PC-9 (cell line): ENCODE measurements around the gene LAGE3. TPM values are rescaled to one million over a fixed set of nuclear protein-coding genes. Genes with fewer than 3 reads are reported as not detected.

ENCODE experiments used
- BruUV-seq: library from RNA; stranded (reverse); fragments of 400-500 nt; replicated peaks from 2 replicates; lab custom pipeline; 2021; lab: Mats Ljungman, UMichigan
- CTCF ChIA-PET: fragments of 300-600 bp; sonication (Branson Sonifier 250); formaldehyde crosslinking; loops from one replicate; lab custom pipeline; 2022; ENCODE audit warnings: antibody characterized with exemption; lab: Charles Lee
- POLR2A ChIA-PET: fragments of 300-600 bp; sonication (Branson Sonifier 250); formaldehyde crosslinking; loops from one replicate; lab custom pipeline; 2022; ENCODE audit warnings: antibody characterized with exemption; ENCODE audit not compliant: unreplicated experiment; lab: Charles Lee
- DNase-seq, 2 experiments: peaks; one replicate each; pipeline versions ENCODE4 v3.0.0 to v3.0.0-alpha.2; 2015 to 2022; ENCODE audit warnings: mixed read lengths in 1 of 2
- H2AFZ ChIP-seq: fragments of 200-600 bp; sonication (generic); 2 replicates; pipeline ENCODE4 v1.8.1; 2017; ENCODE audit warnings: antibody characterized with exemption
- H3F3A ChIP-seq: fragments of 200-600 bp; sonication (generic); 2 replicates; pipeline ENCODE4 v1.8.1; 2017; ENCODE audit warnings: antibody characterized with exemption, mild to moderate bottlenecking, low read depth; ENCODE audit not compliant: insufficient read depth
- H3K27ac ChIP-seq: fragments of 200-600 bp; sonication (generic); 2 replicates; pipeline ENCODE4 v1.6.1; 2016; ENCODE audit warnings: mixed run types
- H3K27me3 ChIP-seq: fragments of 200-600 bp; sonication (generic); 2 replicates; pipeline ENCODE4 v1.6.1; 2016; ENCODE audit warnings: low read depth, mixed run types; ENCODE audit not compliant: insufficient read depth
- H3K36me3 ChIP-seq: fragments of 200-600 bp; sonication (generic); 2 replicates; pipeline ENCODE4 v1.6.1; 2016; ENCODE audit warnings: low read depth, mixed run types
- H3K4me1 ChIP-seq: fragments of 200-600 bp; sonication (generic); replicated peaks from 2 replicates; pipeline ENCODE4 v1.6.1; 2016; ENCODE audit warnings: mixed run types; ENCODE audit not compliant: insufficient read depth
- H3K4me2 ChIP-seq: fragments of 200-600 bp; sonication (generic); 2 replicates; pipeline ENCODE4 v1.6.1; 2017; ENCODE audit warnings: mixed run types
- H3K4me3 ChIP-seq: fragments of 200-600 bp; sonication (generic); 2 replicates; pipeline ENCODE4 v1.6.1; 2016; ENCODE audit warnings: mixed run types
- H3K79me2 ChIP-seq: fragments of 200-600 bp; sonication (generic); 2 replicates; pipeline ENCODE4 v1.6.1; 2017; ENCODE audit warnings: low read depth, mixed run types
- H3K9me2 ChIP-seq: fragments of 200-600 bp; sonication (generic); 2 replicates; pipeline ENCODE4 v1.8.1; 2017; ENCODE audit warnings: mild to moderate bottlenecking; ENCODE audit not compliant: insufficient read depth
- H3K9me3 ChIP-seq: fragments of 200-600 bp; sonication (generic); 2 replicates; pipeline ENCODE4 v1.8.1; 2016; ENCODE audit warnings: low read depth; ENCODE audit not compliant: insufficient read depth
- H4K20me1 ChIP-seq: fragments of 200-600 bp; sonication (generic); 2 replicates; pipeline ENCODE4 v1.8.1; 2017; ENCODE audit not compliant: insufficient read depth
- EZH2 ChIP-seq: fragments of 200-600 bp; sonication (generic); IDR thresholded peaks from 2 replicates; pipeline ENCODE4 v1.8.0; 2017; ENCODE audit warnings: antibody characterized with exemption, low read depth
- intact Hi-C: fragments of 100-400 bp; cut with micrococcal nuclease; formaldehyde crosslinking; loops from one replicate; pipeline ENCODE4 v1.10.0; 2022; ENCODE audit not compliant: unreplicated experiment
- total RNA-seq: library from RNA; stranded (reverse); gene quantifications from 2 replicates; pipeline ENCODE4 v1.2.3, GENCODE V29; 2021
- TF ChIP-seq, protein P1 (sequence below): fragments of 200-600 bp; sonication (generic); conservative IDR thresholded peaks from 2 replicates; pipeline ENCODE4 v1.6.1; 2017; ENCODE audit warnings: mixed run types, antibody characterized with exemption, mild to moderate bottlenecking, moderate library complexity

Gene LAGE3
- total RNA-seq, 1 experiment from 2014 or later, result 63.9 TPM

DNA sequence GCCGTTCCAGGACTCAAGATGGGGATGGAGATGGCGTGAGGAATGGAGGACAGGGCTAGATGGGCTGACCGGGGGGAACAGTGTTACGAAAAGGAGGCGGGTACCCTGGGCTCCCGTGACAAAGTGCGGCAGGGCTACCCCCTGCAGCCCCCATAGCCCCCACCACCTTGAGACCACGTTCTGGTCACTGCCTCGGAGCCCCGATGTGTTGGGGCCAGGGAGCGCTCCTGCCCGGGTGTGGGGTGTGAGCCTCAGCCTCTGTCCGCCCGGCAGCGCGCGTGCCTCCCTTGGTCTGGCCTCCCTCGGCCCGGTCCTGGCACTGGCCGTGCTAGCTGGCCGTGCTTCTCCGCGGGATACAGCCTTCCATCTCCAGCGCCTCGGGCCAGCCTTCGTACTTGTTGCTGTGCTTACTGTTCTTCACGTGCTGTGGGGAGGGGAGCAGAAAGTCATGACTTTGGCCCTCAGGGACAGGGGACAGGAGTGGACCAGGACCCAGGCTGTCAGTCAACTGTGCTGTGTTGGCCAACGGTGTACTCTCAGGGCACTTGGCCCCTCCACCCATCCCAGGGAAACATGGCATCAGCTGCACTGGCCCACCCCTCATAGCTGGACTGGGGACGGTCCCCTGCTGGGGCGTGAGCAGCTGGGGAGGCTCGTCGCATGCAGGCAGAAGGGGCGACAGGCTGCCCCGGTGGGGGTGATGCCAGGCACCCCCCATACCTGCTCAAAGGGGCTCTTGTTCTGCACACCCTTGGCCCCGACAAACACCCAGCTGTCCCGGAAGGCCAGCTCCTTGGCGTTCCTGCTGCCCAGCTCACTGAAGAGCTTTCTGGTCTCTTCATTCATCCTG is 27.6 kb upstream of the LAGE3 start:
- peak overlapping the region; percentile 59; the same call in 1 of the 2 replicates for H3K27ac ChIP-seq
- H3K9me2 ChIP-seq, result no peaks in the 10 kb centered on the region
- H3K4me2 ChIP-seq, result no peak overlapping the region; the same call in 1 of the 2 replicates
- H4K20me1 ChIP-seq, result no peaks in the 10 kb centered on the region
- BruUV-seq, result no TSS peak
- H3K4me3 ChIP-seq, result no peak overlapping the region
- CTCF ChIA-PET, result no interaction called here
- no peaks in the 10 kb centered on the region for H3K27me3 ChIP-seq
- intact Hi-C loops, result no loop called here
- peaks cover 14% of the 10 kb centered on the region; the same call in 1 of the 2 replicates for H3F3A ChIP-seq
- no peak for DNase-seq
- H3K4me1 ChIP-seq, result peaks cover 14% of the 10 kb centered on the region
- H2AFZ ChIP-seq, result no peak overlapping the region
- H3K79me2 ChIP-seq, result no peaks in the 10 kb centered on the region
- POLR2A ChIA-PET, result no interaction called here
- no peaks in the 10 kb centered on the region for H3K9me3 ChIP-seq
- no peaks in the 10 kb centered on the region for H3K36me3 ChIP-seq
- TF ChIP-seq, protein P1, sequence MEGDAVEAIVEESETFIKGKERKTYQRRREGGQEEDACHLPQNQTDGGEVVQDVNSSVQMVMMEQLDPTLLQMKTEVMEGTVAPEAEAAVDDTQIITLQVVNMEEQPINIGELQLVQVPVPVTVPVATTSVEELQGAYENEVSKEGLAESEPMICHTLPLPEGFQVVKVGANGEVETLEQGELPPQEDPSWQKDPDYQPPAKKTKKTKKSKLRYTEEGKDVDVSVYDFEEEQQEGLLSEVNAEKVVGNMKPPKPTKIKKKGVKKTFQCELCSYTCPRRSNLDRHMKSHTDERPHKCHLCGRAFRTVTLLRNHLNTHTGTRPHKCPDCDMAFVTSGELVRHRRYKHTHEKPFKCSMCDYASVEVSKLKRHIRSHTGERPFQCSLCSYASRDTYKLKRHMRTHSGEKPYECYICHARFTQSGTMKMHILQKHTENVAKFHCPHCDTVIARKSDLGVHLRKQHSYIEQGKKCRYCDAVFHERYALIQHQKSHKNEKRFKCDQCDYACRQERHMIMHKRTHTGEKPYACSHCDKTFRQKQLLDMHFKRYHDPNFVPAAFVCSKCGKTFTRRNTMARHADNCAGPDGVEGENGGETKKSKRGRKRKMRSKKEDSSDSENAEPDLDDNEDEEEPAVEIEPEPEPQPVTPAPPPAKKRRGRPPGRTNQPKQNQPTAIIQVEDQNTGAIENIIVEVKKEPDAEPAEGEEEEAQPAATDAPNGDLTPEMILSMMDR, result no peak
- no peak for TF ChIP-seq EZH2

GRCh38 chrX:154505734-154506133 is 26.7 kb upstream of the LAGE3 start:
- no peaks in the 10 kb centered on the region for H3K36me3 ChIP-seq
- no peak overlapping the region for H3K4me3 ChIP-seq
- H3K4me2 ChIP-seq, result peak overlapping the region; percentile 36; the same call in 1 of the 2 replicates
- no peaks in the 10 kb centered on the region for H3K9me3 ChIP-seq
- intact Hi-C loops, result no loop called here
- DNase-seq, result peak; percentile 49 to 67
- no peak overlapping the region for H2AFZ ChIP-seq
- ChIA-PET CTCF (no interaction called here), POLR2A (no interaction called here)
- TF ChIP-seq, protein P1, result no peak
- no peak for TF ChIP-seq EZH2
- H4K20me1 ChIP-seq, result no peaks in the 10 kb centered on the region
- peak overlapping the region; percentile 59 for H3K27ac ChIP-seq
- H3K4me1 ChIP-seq, result peaks cover 14% of the 10 kb centered on the region
- H3F3A ChIP-seq, result peaks cover 14% of the 10 kb centered on the region; the same call in 1 of the 2 replicates
- no peaks in the 10 kb centered on the region for H3K79me2 ChIP-seq
- no peaks in the 10 kb centered on the region for H3K27me3 ChIP-seq
- H3K9me2 ChIP-seq, result no peaks in the 10 kb centered on the region
- BruUV-seq, result no TSS peak

- Histone ChIP-seq H3K79me2 (no peaks in the 10 kb centered on the region), H3K9me2 (no peaks in the 10 kb centered on the region), H3K27ac (no peak overlapping the region), H3F3A (peaks cover 14% of the 10 kb centered on the region; the same call in 1 of the 2 replicates), H4K20me1 (no peaks in the 10 kb centered on the region), H3K27me3 (no peaks in the 10 kb centered on the region), H3K4me1 (peaks cover 14% of the 10 kb centered on the region), H2AFZ (no peak overlapping the region), H3K36me3 (no peaks in the 10 kb centered on the region), H3K4me2 (no peak overlapping the region), H3K4me3 (no peak overlapping the region), H3K9me3 (no peaks in the 10 kb centered on the region)
- ChIA-PET POLR2A (no interaction called here), CTCF (no interaction called here)
- no peak for DNase-seq
- intact Hi-C loops, result no loop called here
- BruUV-seq, result no TSS peak
- TF ChIP-seq, protein P1, result no peak
Observed at GRCh38 chrX:154502989-154503388, 23.9 kb upstream of the LAGE3 start.
